NOMO-1 (cell line): ENCODE data around the gene RIMS1.
A peak's percentile ranks its signal among the peaks of the same experiment; 100 is the strongest.

Experiments
- DNase-seq, 2 experiments: peaks; one replicate each; lab custom pipeline; 2025; ENCODE audit not compliant: unreplicated experiment in 2 of 2; lab: John Stamatoyannopoulos, UW

Gene RIMS1

GRCh38 chr6:72080260-72080941 is 194.1 kb downstream of the RIMS1 start:
- DNase-seq = no peak

GRCh38 chr6:72081871-72082270 is 195.5 kb downstream of the RIMS1 start:
- DNase-seq = peak; percentile 0 to 53

GRCh38 chr6:72083976-72084375 is 197.6 kb downstream of the RIMS1 start:
- no peak for DNase-seq

GRCh38 chr6:72084992-72085569 is 198.7 kb downstream of the RIMS1 start:
- peak in 1 of 2 experiments; percentile 21 for DNase-seq

- no peak for DNase-seq
These were observed 208.2 kb downstream of the RIMS1 start for GRCh38 chr6:72094506-72094905.

GRCh38 chr6:72102561-72102960 is 216.2 kb downstream of the RIMS1 start:
- no peak for DNase-seq

- no peak for DNase-seq
These were observed 225.3 kb downstream of the RIMS1 start for GRCh38 chr6:72111611-72112010.

- DNase-seq = no peak
These were observed 244.0 kb downstream of the RIMS1 start for GRCh38 chr6:72130327-72130726.

GRCh38 chr6:72132427-72132826 is 246.1 kb downstream of the RIMS1 start:
- DNase-seq = no peak

- no peak for DNase-seq
These were observed 246.5 kb downstream of the RIMS1 start for GRCh38 chr6:72132851-72133250.

- DNase-seq = no peak
These were observed 247.0 kb downstream of the RIMS1 start for GRCh38 chr6:72133324-72133723.

- no peak for DNase-seq
These were observed 254.4 kb downstream of the RIMS1 start for GRCh38 chr6:72140795-72141194.

- no peak for DNase-seq
These were observed 263.4 kb downstream of the RIMS1 start for GRCh38 chr6:72149715-72150114.

GRCh38 chr6:72151742-72152141 is 265.4 kb downstream of the RIMS1 start:
- no peak for DNase-seq

- no peak for DNase-seq
These were observed 289.6 kb downstream of the RIMS1 start for GRCh38 chr6:72175916-72176315.

GRCh38 chr6:72182337-72183246 is 296.2 kb downstream of the RIMS1 start:
- no peak for DNase-seq

- no peak for DNase-seq
These were observed 317.6 kb downstream of the RIMS1 start for GRCh38 chr6:72203983-72204382.

GRCh38 chr6:72205500-72205899 is 319.1 kb downstream of the RIMS1 start:
- no peak for DNase-seq

GRCh38 chr6:72206606-72207005 is 320.3 kb downstream of the RIMS1 start:
- DNase-seq = no peak

- DNase-seq = no peak
These were observed 326.3 kb downstream of the RIMS1 start for GRCh38 chr6:72212686-72213085.

- no peak for DNase-seq
These were observed 327.3 kb downstream of the RIMS1 start for GRCh38 chr6:72213654-72214053.
